Measurements from ENCODE around the gene WWOX. TPM values are rescaled to one million over a fixed set of nuclear protein-coding genes. Genes with fewer than 3 reads are reported as not detected.

WWOX gene
- total and polyA plus RNA-seq, 2 of the 8 experiments (the other 6 are each of a cell fraction or from before 2014, with no cell fraction given) = 5.4 to 16.7 TPM

- TF ChIP-seq TBP (IDR thresholded peaks at IDR 0.05; ENCODE audit: low read depth, low read length) (no peak), POLR2AphosphoS5 (IDR thresholded peaks at IDR 0.05; ENCODE audit: low read depth, low read length) (no peak), EGR1 (IDR thresholded peaks at IDR 0.05; ENCODE audit: borderline replicate concordance, low read depth, low read length) (no peak), GABPA (IDR thresholded peaks at IDR 0.05; ENCODE audit: borderline replicate concordance, insufficient read depth, low read length) (no peak), SP4 (IDR thresholded peaks at IDR 0.05; ENCODE audit: low read length) (no peak)
Measured at GRCh38 chr16:79190542-79190941, 1091.1 kb downstream of the WWOX start (continued).

Measured in H1 (cell line).